Amniotic stem cell (primary cell): Measurements from ENCODE around the gene MYH2.
"Not testable (repeated sequence)": the region's sequence is repeated elsewhere in the genome, so short reads cannot be mapped to it uniquely, and the experiment has no call there.

Experiments
- DNase-seq: peaks from one replicate; lab custom pipeline; 2025; lab: John Stamatoyannopoulos, UW

Gene MYH2

GRCh38 chr17:10549096-10549842 is at the start of gene MYH2:
MYH2 (minus strand) TSS chr17:10549658; CDS start chr17:10547920, 1,738 bp downstream.
- DNase-seq: no peak

- no peak for DNase-seq
Observed at GRCh38 chr17:10598621-10599020, 49.2 kb upstream of the MYH2 start.

GRCh38 chr17:10589553-10590145 is 40.2 kb upstream of the MYH2 start:
- no peak for DNase-seq

GRCh38 chr17:10585529-10585928 is 36.1 kb upstream of the MYH2 start:
- DNase-seq: no peak

- no peak for DNase-seq
Observed at GRCh38 chr17:10583834-10584233, 34.4 kb upstream of the MYH2 start.

GRCh38 chr17:10579270-10579669 is 29.8 kb upstream of the MYH2 start:
- no peak for DNase-seq

- DNase-seq: no peak
Observed at GRCh38 chr17:10574324-10574723, 24.9 kb upstream of the MYH2 start.

- DNase-seq: no peak
Observed at GRCh38 chr17:10563991-10564660, 14.7 kb upstream of the MYH2 start.

GRCh38 chr17:10558049-10558448 is 8.6 kb upstream of the MYH2 start:
- no peak for DNase-seq

- DNase-seq: no peak
Observed at GRCh38 chr17:10557422-10557821, 8.0 kb upstream of the MYH2 start.

- no peak for DNase-seq
Observed at GRCh38 chr17:10556301-10557005, 7.0 kb upstream of the MYH2 start.

- DNase-seq: no peak
Observed at GRCh38 chr17:10550014-10550413, 556 bp upstream of the MYH2 start.

- no peak for DNase-seq
Observed at GRCh38 chr17:10547351-10547750, 2.1 kb downstream of the MYH2 start.

GRCh38 chr17:10543486-10543885 is 6.0 kb downstream of the MYH2 start:
- not testable (repeated sequence) for DNase-seq

- DNase-seq: not testable (repeated sequence)
Observed at GRCh38 chr17:10541179-10541578, 8.3 kb downstream of the MYH2 start.

- no peak for DNase-seq
Observed at GRCh38 chr17:10532026-10532425, 17.4 kb downstream of the MYH2 start.

- no peak for DNase-seq
Observed at GRCh38 chr17:10527419-10527818, 22.0 kb downstream of the MYH2 start.

- DNase-seq: no peak
Observed at GRCh38 chr17:10526517-10526916, 22.9 kb downstream of the MYH2 start.

- no peak for DNase-seq
Observed at GRCh38 chr17:10523064-10523463, 26.4 kb downstream of the MYH2 start.

- no peak for DNase-seq
Observed at GRCh38 chr17:10521949-10522348, 27.5 kb downstream of the MYH2 start.

- DNase-seq: no peak
Observed at GRCh38 chr17:10518271-10519037, 31.0 kb downstream of the MYH2 start, which contains the start of gene MYH1. MYH1 (minus strand) TSS chr17:10518542; CDS start chr17:10516642, 1,900 bp downstream.

- DNase-seq: no peak
Observed at GRCh38 chr17:10516638-10517037, 32.8 kb downstream of the MYH2 start.
